Fibroblast of pulmonary artery (primary cell): ENCODE measurements around the gene UBA3.

Experiments used
- DNase-seq: peaks from one replicate; pipeline ENCODE4 v3.0.0-alpha.2; 2010; ENCODE audit warnings: low read depth
- H3K4me3 ChIP-seq: replicated peaks from 2 replicates; pipeline ENCODE4 v1.5.1; 2011; ENCODE audit warnings: low read depth, mild to moderate bottlenecking, control low read depth, low read length, moderate library complexity
- CTCF ChIP-seq: IDR thresholded peaks from 2 replicates; pipeline ENCODE4 v1.5.1; 2011; ENCODE audit warnings: mild to moderate bottlenecking, control low read depth, low read length, inconsistent platforms; ENCODE audit errors: missing control alignments

The UBA3 gene

GRCh38 chr3:69079269-69080159 lies 651 bp downstream of the UBA3 start:
- no peak for DNase-seq
- H3K4me3 ChIP-seq: peak overlapping the region; percentile 83
- no peak for TF ChIP-seq CTCF

GRCh38 chr3:69072928-69073327 lies 7.2 kb downstream of the UBA3 start:
- no peak for TF ChIP-seq CTCF
- DNase-seq: no peak
- no peak overlapping the region for H3K4me3 ChIP-seq

- DNase-seq: no peak
- H3K4me3 ChIP-seq: no peak overlapping the region
- no peak for TF ChIP-seq CTCF
Measured at GRCh38 chr3:69066121-69066520, 14.0 kb downstream of the UBA3 start.

GRCh38 chr3:69065318-69065964 lies 14.7 kb downstream of the UBA3 start:
- no peak for TF ChIP-seq CTCF
- H3K4me3 ChIP-seq: no peak overlapping the region
- DNase-seq: no peak

GRCh38 chr3:69063636-69064035 lies 16.5 kb downstream of the UBA3 start:
- no peak for TF ChIP-seq CTCF
- H3K4me3 ChIP-seq: no peak overlapping the region
- DNase-seq: no peak

GRCh38 chr3:69059688-69060087 lies 20.5 kb downstream of the UBA3 start:
- DNase-seq: no peak
- no peak for TF ChIP-seq CTCF
- no peak overlapping the region for H3K4me3 ChIP-seq

GRCh38 chr3:69058947-69059224 lies 21.3 kb downstream of the UBA3 start:
- TF ChIP-seq CTCF: no peak
- no peak overlapping the region for H3K4me3 ChIP-seq
- DNase-seq: no peak
